HepG2 (cell line): ENCODE data around the gene CYP2W1. TPM values are rescaled to one million over a fixed set of nuclear protein-coding genes. Genes with fewer than 3 reads are reported as not detected.

Source experiments
- ATAC-seq: fragments of 200-7000 bp; cut with Tn5 transposase; 3 replicates; pipeline ENCODE4 v1.9.1; 2020; ENCODE audit warnings: mild to moderate bottlenecking, moderate library complexity
- BruUV-seq: library from RNA; stranded (reverse); fragments of 400-500 nt; replicated peaks from 2 replicates; lab custom pipeline; 2021; lab: Mats Ljungman, UMichigan
- CTCF ChIA-PET: fragments of 300-600 bp; formaldehyde crosslinking; extraction: SDS; loops from one replicate; lab custom pipeline; 2021; ENCODE audit warnings: low total read pairs, inconsistent platforms, low intra/inter-chr PET ratio; lab: Yijun Ruan, JAX
- POLR2A ChIA-PET: fragments of 350-600 bp; sonication (Branson Sonifier 250); formaldehyde crosslinking; loops from one replicate; lab custom pipeline; 2020; ENCODE audit warnings: antibody characterized with exemption, inconsistent platforms; lab: Yijun Ruan, JAX
- DNase-seq: peaks from one replicate; pipeline ENCODE4 v3.0.0-alpha.2; 2015; ENCODE audit warnings: low spot score
- FAIRE-seq: peaks from 3 replicates; lab custom pipeline; 2011; peaks lifted over from hg19 to GRCh38; lab: Jason Lieb, UNC
- H2AFZ ChIP-seq: one replicate; pipeline ENCODE4 v1.6.1; 2011; ENCODE audit warnings: low read length, inconsistent platforms
- H3K27ac ChIP-seq: fragments of 300-600 bp; 3 replicates; pipeline ENCODE4 v1.8.0; 2011; ENCODE audit warnings: mixed run types, mild to moderate bottlenecking, mixed read lengths, low read length, inconsistent platforms; ENCODE audit not compliant: insufficient read depth; ENCODE audit errors: extremely low read length
- H3K27me3 ChIP-seq, 2 experiments: fragments of 200-600 bp in 1 of 2; 2 replicates in 1 of 2; 3 replicates in 1 of 2; pipeline versions ENCODE4 v1.6.0 to v1.8.0; 2011; ENCODE audit warnings: low read length in 2 of 2, mild to moderate bottlenecking in 2 of 2, moderate library complexity in 2 of 2, inconsistent platforms in 1 of 2; ENCODE audit not compliant: insufficient read depth in 2 of 2, control insufficient read depth in 1 of 2
- H3K36me3 ChIP-seq, 2 experiments: fragments of 200-600 bp in 1 of 2; replicated peaks in 1 of 2; 2 replicates in 1 of 2; 3 replicates in 1 of 2; pipeline versions ENCODE4 v1.5.1 to v1.8.0; 2011; ENCODE audit warnings: low read length in 2 of 2, inconsistent platforms in 1 of 2; ENCODE audit not compliant: insufficient read depth in 2 of 2, control insufficient read depth in 1 of 2
- H3K4me1 ChIP-seq: 2 replicates; pipeline ENCODE4 v1.5.1; 2012; ENCODE audit warnings: low read length, inconsistent platforms; ENCODE audit not compliant: insufficient read depth
- H3K4me2 ChIP-seq: 2 replicates; pipeline ENCODE4 v1.6.0; 2011; ENCODE audit warnings: low read depth, low read length, inconsistent platforms
- H3K4me3 ChIP-seq, 3 experiments: fragments of 200-600 bp in 1 of 3; sonication (generic), shearing (Covaris generic) in 1 of 3; replicated peaks in 1 of 3; 2 replicates each; pipeline ENCODE4 v1.5.1; 2011 to 2016; ENCODE audit warnings: low read length in 3 of 3, inconsistent platforms in 2 of 3, low read depth in 2 of 3, mild to moderate bottlenecking in 2 of 3, control low read depth in 1 of 3, mixed read lengths in 1 of 3; ENCODE audit not compliant: insufficient read depth in 1 of 3
- H3K79me2 ChIP-seq: one replicate; pipeline ENCODE4 v1.6.1; 2011; ENCODE audit warnings: low read length, inconsistent platforms; ENCODE audit not compliant: insufficient read depth
- H3K9ac ChIP-seq: 2 replicates; pipeline ENCODE4 v1.6.0; 2011; ENCODE audit warnings: mild to moderate bottlenecking, low read depth, low read length, inconsistent platforms; ENCODE audit not compliant: insufficient read depth
- H3K9me3 ChIP-seq: 2 replicates; pipeline ENCODE4 v1.5.1; 2012; ENCODE audit warnings: mild to moderate bottlenecking, low read length
- H4K20me1 ChIP-seq: 2 replicates; pipeline ENCODE4 v1.6.0; 2011; ENCODE audit warnings: inconsistent platforms, mild to moderate bottlenecking, low read length, moderate library complexity; ENCODE audit not compliant: insufficient read depth
- BRCA1 ChIP-seq: sonication (generic); formaldehyde crosslinking; IDR thresholded peaks from 2 replicates; pipeline ENCODE4 v1.4.0; 2020; ENCODE audit warnings: missing genetic modification reagents
- CHCHD3 ChIP-seq: sonication (generic); formaldehyde crosslinking; IDR thresholded peaks from 2 replicates; pipeline ENCODE4 v1.8.0; 2022; ENCODE audit warnings: mild to moderate bottlenecking, missing genetic modification reagents, moderate library complexity
- CREB1 ChIP-seq, 2 experiments: fragments of 450-650 bp in 1 of 2; IDR thresholded peaks; 2 replicates each; pipeline ENCODE4 v1.6.1; 2016 to 2017; ENCODE audit warnings: control low read depth in 1 of 2, mild to moderate bottlenecking in 1 of 2, missing compliant biosample characterization in 1 of 2, missing genetic modification characterization in 1 of 2
- GLI4 ChIP-seq: sonication (generic); formaldehyde crosslinking; IDR thresholded peaks from 2 replicates; pipeline ENCODE4 v1.5.1; 2020; ENCODE audit warnings: missing genetic modification reagents, mild to moderate bottlenecking, moderate library complexity, borderline replicate concordance
- NFATC3 ChIP-seq: sonication (generic); formaldehyde crosslinking; IDR thresholded peaks from 2 replicates; pipeline ENCODE4 v1.5.1; 2020; ENCODE audit warnings: mild to moderate bottlenecking, missing genetic modification reagents
- NKX3-1 ChIP-seq: sonication (generic); formaldehyde crosslinking; IDR thresholded peaks from 2 replicates; pipeline ENCODE4 v1.5.0; 2020; ENCODE audit warnings: missing genetic modification reagents
- RBFOX2 ChIP-seq: fragments of 200-400 bp; formaldehyde crosslinking; IDR thresholded peaks from 2 replicates; pipeline ENCODE4 v1.6.1; 2017; ENCODE audit warnings: low read depth, mild to moderate bottlenecking, low read length
- ZNF121 ChIP-seq: sonication (generic); formaldehyde crosslinking; IDR thresholded peaks from 2 replicates; pipeline ENCODE4 v1.5.0; 2020; ENCODE audit warnings: mild to moderate bottlenecking, missing genetic modification reagents
- ZNF34 ChIP-seq: sonication (generic); formaldehyde crosslinking; IDR thresholded peaks from 2 replicates; pipeline ENCODE4 v1.4.0; 2020; ENCODE audit warnings: mild to moderate bottlenecking, missing genetic modification reagents, borderline replicate concordance
- WGBS: methylation state at CpG from one replicate; pipeline ENCODE4 v1.1.6; 2017; ENCODE audit warnings: low lambda C conversion rate; 5-methylcytosine and 5-hydroxymethylcytosine counted together
- in situ Hi-C: cut with HindIII; loops from 2 replicates; pipeline ENCODE4 v1.10.0; 2017; ENCODE audit warnings: low pct_unique_long_range_greater_than_20kb; ENCODE audit not compliant: extremely low pct_ligation_motif_present
- intact Hi-C: fragments of 100-400 bp; cut with micrococcal nuclease; formaldehyde crosslinking; loops from one replicate; pipeline ENCODE4 v1.10.0; 2022; ENCODE audit not compliant: unreplicated experiment
- polyA plus RNA-seq, 8 experiments: library from polyadenylated mRNA; depleted of rRNA in 3 of 8; stranded (reverse) in 7 of 8; unstranded in 1 of 8; fragments of >200 nt; fragmentation: Illumina TruSeq in 4 of 8; extraction: Trizol in 4 of 8; gene quantifications; 2 replicates each; pipeline versions ENCODE4 v1.2.1 to v1.2.3, GENCODE V29; 2011 to 2016; ENCODE audit warnings: low read depth in 4 of 8, missing spikeins in 1 of 8, mixed read lengths in 1 of 8; ENCODE audit not compliant: insufficient read depth in 1 of 8
- total RNA-seq, 5 experiments: library from RNA; depleted of rRNA; stranded (reverse); fragments of >200 nt; fragmentation: Illumina TruSeq; extraction: Trizol; gene quantifications; 2 replicates each; pipeline ENCODE4 v1.2.3, GENCODE V29; 2016; ENCODE audit warnings: low read depth in 1 of 5
- TF ChIP-seq, protein P1 (sequence below): sonication (generic); formaldehyde crosslinking; IDR thresholded peaks from 2 replicates; pipeline ENCODE4 v1.5.1; 2020; ENCODE audit warnings: mild to moderate bottlenecking, moderate library complexity, missing genetic modification reagents
- TF ChIP-seq, protein P2 (sequence below): sonication (generic); formaldehyde crosslinking; IDR thresholded peaks from 2 replicates; pipeline ENCODE4 v1.4.0; 2020; ENCODE audit warnings: missing genetic modification reagents
- TF ChIP-seq, protein P3 (sequence below): sonication (generic); formaldehyde crosslinking; IDR thresholded peaks from 2 replicates; pipeline ENCODE4 v1.4.0; 2020; ENCODE audit warnings: missing genetic modification reagents
- TF ChIP-seq, protein P4 (sequence below), 2 experiments: sonication (generic) in 1 of 2; formaldehyde crosslinking in 1 of 2; IDR thresholded peaks; 2 replicates each; pipeline versions ENCODE4 v1.6.1 to v1.9.0; 2014 to 2022; ENCODE audit warnings: antibody characterized with exemption in 1 of 2, borderline replicate concordance in 1 of 2, inconsistent platforms in 1 of 2, low read depth in 1 of 2, missing genetic modification reagents in 1 of 2

The CYP2W1 gene
- total and polyA plus RNA-seq, 2 of the 13 experiments (the other 11 are each of a cell fraction or from before 2014, with no cell fraction given): 19.5 to 31.7 TPM

DNA sequence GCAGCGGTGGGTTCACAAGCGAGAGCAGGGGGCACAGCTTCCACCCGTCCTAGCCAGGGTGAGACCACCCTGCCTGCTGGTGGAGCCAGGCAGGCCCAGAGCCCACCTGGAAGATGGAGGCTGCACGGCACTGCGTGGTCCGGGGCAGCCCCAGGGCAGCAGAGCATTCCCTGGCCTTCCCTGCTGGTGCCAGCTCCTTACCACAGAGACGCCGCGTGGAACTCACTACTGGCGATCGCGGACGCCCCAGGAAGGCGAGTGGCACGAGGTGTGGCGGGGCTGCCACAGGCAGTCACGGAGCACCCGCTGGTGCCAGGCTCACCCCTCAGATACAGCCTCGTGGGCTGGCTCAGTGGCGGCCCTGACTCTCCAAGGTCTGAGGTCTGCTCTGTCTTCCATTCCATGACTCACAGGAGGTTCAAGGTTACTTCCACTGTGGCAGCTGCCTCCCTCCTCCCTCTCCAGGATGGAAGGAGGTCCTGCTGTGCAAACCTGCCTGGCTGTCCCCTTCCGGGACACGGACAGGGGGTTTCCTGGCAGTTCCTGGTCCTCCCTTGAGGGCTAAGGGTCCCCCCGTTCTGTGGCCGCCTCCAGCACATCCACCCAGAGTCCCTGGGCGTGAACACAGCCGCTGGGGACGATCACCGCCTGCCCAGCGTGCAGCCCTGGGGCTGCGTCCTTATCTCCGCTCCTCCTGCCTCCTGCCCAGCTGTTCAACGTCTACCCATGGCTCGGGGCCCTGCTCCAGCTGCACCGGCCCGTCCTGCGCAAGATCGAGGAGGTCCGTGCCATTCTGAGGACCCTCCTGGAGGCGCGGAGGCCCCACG is 3.1 kb downstream of the CYP2W1 start:
- ChIA-PET CTCF (no interaction called here), POLR2A (interaction anchor here (1.1 to 6.1 kb wide), 3 partner anchors 11 to 28 kb away, joined by 3 to 97 read pairs (median 9); partner anchors contain the start of gene COX19)
- intact Hi-C loops: no loop called here
- Histone ChIP-seq H3K9me3 (no peaks in the 10 kb centered on the region), H3K27me3 (no peaks in the 10 kb centered on the region), H3K4me2 (no peak overlapping the region), H3K79me2 (peaks cover 30% of the 10 kb centered on the region), H3K4me1 (peaks cover 59% of the 10 kb centered on the region), H3K9ac (no peak overlapping the region), H3K27ac (no peak overlapping the region), H4K20me1 (no peaks in the 10 kb centered on the region), H3K36me3 (peaks cover 9 to 16% of the 10 kb centered on the region in 2 experiments; a peak in 3 of 5 replicates), H2AFZ (no peak overlapping the region), H3K4me3 (no peak overlapping the region)
- in situ Hi-C loops: no loop called here
- FAIRE-seq (no peak), ATAC-seq (peak; percentile 11; the same call in 2 of the 3 replicates), DNase-seq (no peak)
- WGBS: 94% methylated on average over 23 of the region's 41 CpGs
- no TSS peak for BruUV-seq
- TF ChIP-seq BRCA1 (CRISPR knock-in tag) (no peak), ZNF121 (CRISPR knock-in tag) (no peak), NKX3-1 (CRISPR knock-in tag) (no peak), NFATC3 (CRISPR knock-in tag) (no peak), RBFOX2 (peak; percentile 8), ZNF34 (CRISPR knock-in tag) (no peak), CHCHD3 (CRISPR knock-in tag) (no peak), CREB1 (IDR thresholded peaks at IDR 0.05) (no peak), CREB1 (CRISPR knock-in tag; IDR thresholded peaks at IDR 0.05) (no peak), GLI4 (CRISPR knock-in tag) (no peak)
- TF ChIP-seq, protein P1, sequence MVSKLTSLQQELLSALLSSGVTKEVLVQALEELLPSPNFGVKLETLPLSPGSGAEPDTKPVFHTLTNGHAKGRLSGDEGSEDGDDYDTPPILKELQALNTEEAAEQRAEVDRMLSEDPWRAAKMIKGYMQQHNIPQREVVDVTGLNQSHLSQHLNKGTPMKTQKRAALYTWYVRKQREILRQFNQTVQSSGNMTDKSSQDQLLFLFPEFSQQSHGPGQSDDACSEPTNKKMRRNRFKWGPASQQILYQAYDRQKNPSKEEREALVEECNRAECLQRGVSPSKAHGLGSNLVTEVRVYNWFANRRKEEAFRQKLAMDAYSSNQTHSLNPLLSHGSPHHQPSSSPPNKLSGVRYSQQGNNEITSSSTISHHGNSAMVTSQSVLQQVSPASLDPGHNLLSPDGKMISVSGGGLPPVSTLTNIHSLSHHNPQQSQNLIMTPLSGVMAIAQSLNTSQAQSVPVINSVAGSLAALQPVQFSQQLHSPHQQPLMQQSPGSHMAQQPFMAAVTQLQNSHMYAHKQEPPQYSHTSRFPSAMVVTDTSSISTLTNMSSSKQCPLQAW: no peak
- TF ChIP-seq, protein P2, sequence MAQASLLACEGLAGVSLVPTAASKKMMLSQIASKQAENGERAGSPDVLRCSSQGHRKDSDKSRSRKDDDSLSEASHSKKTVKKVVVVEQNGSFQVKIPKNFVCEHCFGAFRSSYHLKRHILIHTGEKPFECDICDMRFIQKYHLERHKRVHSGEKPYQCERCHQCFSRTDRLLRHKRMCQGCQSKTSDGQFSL: no peak
- TF ChIP-seq, protein P3, sequence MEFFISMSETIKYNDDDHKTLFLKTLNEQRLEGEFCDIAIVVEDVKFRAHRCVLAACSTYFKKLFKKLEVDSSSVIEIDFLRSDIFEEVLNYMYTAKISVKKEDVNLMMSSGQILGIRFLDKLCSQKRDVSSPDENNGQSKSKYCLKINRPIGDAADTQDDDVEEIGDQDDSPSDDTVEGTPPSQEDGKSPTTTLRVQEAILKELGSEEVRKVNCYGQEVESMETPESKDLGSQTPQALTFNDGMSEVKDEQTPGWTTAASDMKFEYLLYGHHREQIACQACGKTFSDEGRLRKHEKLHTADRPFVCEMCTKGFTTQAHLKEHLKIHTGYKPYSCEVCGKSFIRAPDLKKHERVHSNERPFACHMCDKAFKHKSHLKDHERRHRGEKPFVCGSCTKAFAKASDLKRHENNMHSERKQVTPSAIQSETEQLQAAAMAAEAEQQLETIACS (CRISPR knock-in tag): no peak
- TF ChIP-seq, protein P4, sequence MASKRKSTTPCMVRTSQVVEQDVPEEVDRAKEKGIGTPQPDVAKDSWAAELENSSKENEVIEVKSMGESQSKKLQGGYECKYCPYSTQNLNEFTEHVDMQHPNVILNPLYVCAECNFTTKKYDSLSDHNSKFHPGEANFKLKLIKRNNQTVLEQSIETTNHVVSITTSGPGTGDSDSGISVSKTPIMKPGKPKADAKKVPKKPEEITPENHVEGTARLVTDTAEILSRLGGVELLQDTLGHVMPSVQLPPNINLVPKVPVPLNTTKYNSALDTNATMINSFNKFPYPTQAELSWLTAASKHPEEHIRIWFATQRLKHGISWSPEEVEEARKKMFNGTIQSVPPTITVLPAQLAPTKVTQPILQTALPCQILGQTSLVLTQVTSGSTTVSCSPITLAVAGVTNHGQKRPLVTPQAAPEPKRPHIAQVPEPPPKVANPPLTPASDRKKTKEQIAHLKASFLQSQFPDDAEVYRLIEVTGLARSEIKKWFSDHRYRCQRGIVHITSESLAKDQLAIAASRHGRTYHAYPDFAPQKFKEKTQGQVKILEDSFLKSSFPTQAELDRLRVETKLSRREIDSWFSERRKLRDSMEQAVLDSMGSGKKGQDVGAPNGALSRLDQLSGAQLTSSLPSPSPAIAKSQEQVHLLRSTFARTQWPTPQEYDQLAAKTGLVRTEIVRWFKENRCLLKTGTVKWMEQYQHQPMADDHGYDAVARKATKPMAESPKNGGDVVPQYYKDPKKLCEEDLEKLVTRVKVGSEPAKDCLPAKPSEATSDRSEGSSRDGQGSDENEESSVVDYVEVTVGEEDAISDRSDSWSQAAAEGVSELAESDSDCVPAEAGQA (IDR thresholded peaks at IDR 0.05; ENCODE audit: low read depth): no peak
- TF ChIP-seq, protein P4 (CRISPR knock-in tag; IDR thresholded peaks at IDR 0.05; ENCODE audit: borderline replicate concordance): no peak
